Activated T-helper 2 cell treated with anti-CD3 and anti-CD28 coated beads, Interferon-gamma antibody, Interleukin-2, Interleukin-4, amounts not matched to agents 10 μg/mL and 5 μg/mL and 100 μg/mL, durations not matched to agents 14 hours and 24 hours and 36 hours (primary cell): Measurements from ENCODE around the gene EEF1AKMT2. TPM values are rescaled to one million over a fixed set of nuclear protein-coding genes. Genes with fewer than 3 reads are reported as not detected.

Experiments used
- DNase-seq: peaks from one replicate; pipeline ENCODE4 v3.0.0; 2021; ENCODE audit warnings: low spot score
- H3K27ac Mint-ChIP-seq: one replicate; pipeline ENCODE4 v1.8.0; 2021; ENCODE audit warnings: mixed read lengths
- H3K27me3 Mint-ChIP-seq: one replicate; pipeline ENCODE4 v1.8.0; 2021; ENCODE audit warnings: low read depth, mixed read lengths
- H3K36me3 Mint-ChIP-seq: one replicate; pipeline ENCODE4 v1.8.0; 2021; ENCODE audit warnings: low read depth, mixed read lengths
- H3K4me1 Mint-ChIP-seq: one replicate; pipeline ENCODE4 v1.8.0; 2021; ENCODE audit warnings: low read depth, mixed read lengths
- H3K4me3 Mint-ChIP-seq: one replicate; pipeline ENCODE4 v1.8.0; 2021; ENCODE audit warnings: low read depth, mild to moderate bottlenecking, moderate library complexity, mixed read lengths
- H3K9me3 Mint-ChIP-seq: one replicate; pipeline ENCODE4 v1.8.0; 2021; ENCODE audit warnings: mixed read lengths
- intact Hi-C: fragments of 100-400 bp; cut with micrococcal nuclease; formaldehyde crosslinking; loops from one replicate; pipeline ENCODE4 v1.15.1; 2023
- total RNA-seq: library from RNA; stranded (reverse); gene quantifications from 2 replicates; pipeline ENCODE4 v1.2.3, GENCODE V29; 2022

The EEF1AKMT2 gene
- total RNA-seq, 1 donor from 2014 or later, result 20.9 TPM

DNA sequence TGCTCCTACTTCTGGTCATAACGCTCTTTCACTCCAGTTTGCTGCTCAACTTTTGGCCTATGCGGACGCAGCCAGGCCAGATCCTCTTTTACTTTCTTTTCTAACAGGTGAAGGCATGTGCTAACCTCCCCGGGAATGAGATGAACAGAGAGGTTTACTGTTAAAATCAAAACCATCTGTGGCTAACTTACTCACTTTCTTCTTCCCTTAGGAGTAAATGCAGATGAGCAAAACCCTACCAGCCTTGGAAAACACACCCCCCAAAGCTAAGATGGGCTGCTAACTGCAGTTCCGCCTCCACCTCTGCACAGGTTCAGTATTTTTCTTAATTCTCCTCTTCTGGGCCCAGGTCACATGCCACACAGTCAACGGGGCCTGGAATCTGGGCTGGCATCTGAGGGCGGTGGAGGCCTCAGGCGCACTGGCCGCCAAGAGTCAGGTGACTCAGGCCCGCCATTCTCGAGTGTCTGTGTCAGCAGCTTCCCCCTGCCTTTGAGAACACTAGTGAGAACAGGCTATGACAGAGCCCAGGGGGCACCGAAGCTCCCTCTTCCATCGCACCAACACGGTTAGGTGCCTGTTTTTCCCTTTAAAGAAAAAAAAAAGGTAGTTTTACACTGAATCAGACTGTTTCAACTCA is 58.6 kb downstream of the EEF1AKMT2 start:
- Mint-ChIP-seq H3K27me3 (no peaks in the 10 kb centered on the region), H3K4me1 (peaks cover 57% of the 10 kb centered on the region), H3K27ac (peak overlapping the region; percentile 77), H3K9me3 (no peaks in the 10 kb centered on the region), H3K36me3 (peaks cover 43% of the 10 kb centered on the region), H3K4me3 (peak overlapping the region; percentile 34)
- intact Hi-C loops, result loop anchor here (1.0 kb wide), 2 partner anchors 8 to 15 kb away; no protein-coding TSS in a partner anchor
- no peak for DNase-seq

DNA sequence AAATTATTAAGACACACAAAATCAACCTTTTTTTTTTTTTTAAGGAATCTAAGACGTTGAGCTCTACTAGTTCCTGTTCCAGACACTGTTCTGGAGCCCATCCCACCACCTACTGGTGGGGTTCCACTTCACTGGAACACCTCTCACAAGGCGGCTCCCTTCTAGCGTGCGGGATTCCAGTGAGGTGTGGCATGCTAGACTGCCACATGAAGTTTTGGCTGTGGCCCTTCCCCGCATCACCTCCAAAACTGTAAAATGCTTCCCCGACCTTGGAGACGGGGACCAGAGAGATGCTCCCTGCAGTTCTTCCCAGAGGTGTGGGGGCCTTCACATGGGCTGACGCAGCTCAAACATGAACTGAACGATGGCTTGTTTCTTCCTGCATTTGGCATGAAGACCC is 60.1 kb downstream of the EEF1AKMT2 start:
- peaks cover 64% of the 10 kb centered on the region for H3K4me1 Mint-ChIP-seq
- peaks cover 44% of the 10 kb centered on the region for H3K36me3 Mint-ChIP-seq
- DNase-seq, result no peak
- H3K9me3 Mint-ChIP-seq, result no peaks in the 10 kb centered on the region
- H3K27me3 Mint-ChIP-seq, result no peaks in the 10 kb centered on the region
- no peak overlapping the region for H3K4me3 Mint-ChIP-seq
- H3K27ac Mint-ChIP-seq, result no peak overlapping the region
- intact Hi-C loops, result no loop called here

DNA sequence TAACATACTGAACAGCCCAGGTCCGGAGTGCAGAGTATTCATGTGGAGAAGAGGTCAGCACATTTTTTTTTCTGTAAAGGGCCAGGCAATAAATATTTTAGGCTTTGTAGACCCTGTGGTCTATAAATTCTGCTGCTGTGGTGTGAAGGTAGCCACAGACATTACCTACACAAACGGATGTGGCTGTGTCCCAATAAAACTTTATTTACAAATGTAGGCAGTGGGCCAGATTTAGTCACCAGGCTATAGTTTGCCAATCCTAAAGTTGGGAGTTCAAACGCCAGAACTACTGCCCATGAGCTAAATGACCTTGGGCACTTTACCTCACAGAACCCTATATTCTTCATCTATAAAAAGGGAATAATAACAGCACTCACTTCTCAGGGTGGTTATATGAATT is 60.9 kb downstream of the EEF1AKMT2 start:
- no peaks in the 10 kb centered on the region for H3K27me3 Mint-ChIP-seq
- peaks cover 64% of the 10 kb centered on the region for H3K4me1 Mint-ChIP-seq
- no peak overlapping the region for H3K4me3 Mint-ChIP-seq
- intact Hi-C loops, result no loop called here
- no peak overlapping the region for H3K27ac Mint-ChIP-seq
- peaks cover 44% of the 10 kb centered on the region for H3K36me3 Mint-ChIP-seq
- H3K9me3 Mint-ChIP-seq, result no peaks in the 10 kb centered on the region
- no peak for DNase-seq

DNA sequence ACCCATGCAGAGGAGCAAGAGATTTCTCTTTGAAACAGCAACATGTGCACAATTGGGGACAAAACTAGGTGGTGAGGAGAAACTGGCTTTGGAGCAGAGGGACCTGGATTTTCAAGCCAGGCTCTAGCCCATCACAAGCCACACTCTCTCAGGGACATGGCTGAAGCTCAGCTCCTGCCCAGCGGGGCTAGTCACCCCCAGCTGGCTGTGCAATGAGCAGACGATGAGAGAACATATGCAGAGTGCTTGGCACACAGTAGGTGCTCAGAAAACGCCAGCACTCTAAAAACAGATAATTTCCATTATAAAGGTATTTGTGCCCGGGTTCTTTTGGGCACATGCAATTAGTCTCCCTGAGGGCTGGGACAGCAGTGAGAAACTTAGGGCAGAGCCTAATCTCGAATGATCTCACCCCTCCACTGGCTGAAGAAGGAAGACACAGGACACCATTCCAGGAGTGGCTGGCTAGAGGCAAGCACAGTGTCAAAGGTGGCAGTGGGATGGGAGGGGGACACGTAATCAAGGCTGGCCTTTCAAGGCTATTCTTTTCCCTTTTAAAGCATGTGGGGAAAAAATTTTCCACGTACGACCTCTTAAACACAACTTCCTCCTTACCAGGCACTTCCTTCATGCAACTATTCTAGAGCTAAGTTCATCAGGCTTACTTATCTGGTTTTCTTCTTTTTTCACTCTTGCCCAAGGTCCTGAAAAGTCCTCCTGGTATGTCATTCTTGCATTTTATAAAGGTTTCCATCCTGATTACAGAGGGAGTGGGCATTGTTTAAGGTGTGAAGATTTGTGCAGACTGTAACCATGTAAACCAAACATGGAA is 62.6 kb downstream of the EEF1AKMT2 start:
- Mint-ChIP-seq H3K36me3 (peaks cover 44% of the 10 kb centered on the region), H3K9me3 (no peaks in the 10 kb centered on the region), H3K4me3 (peak overlapping the region; percentile 63), H3K27ac (peak overlapping the region; percentile 89), H3K27me3 (no peaks in the 10 kb centered on the region), H3K4me1 (peaks cover 63% of the 10 kb centered on the region)
- DNase-seq, result no peak
- intact Hi-C loops, result loop anchor here (1.0 kb wide), 5 partner anchors 11 to 88 kb away; partner anchors contain the start of gene FAM53B

DNA sequence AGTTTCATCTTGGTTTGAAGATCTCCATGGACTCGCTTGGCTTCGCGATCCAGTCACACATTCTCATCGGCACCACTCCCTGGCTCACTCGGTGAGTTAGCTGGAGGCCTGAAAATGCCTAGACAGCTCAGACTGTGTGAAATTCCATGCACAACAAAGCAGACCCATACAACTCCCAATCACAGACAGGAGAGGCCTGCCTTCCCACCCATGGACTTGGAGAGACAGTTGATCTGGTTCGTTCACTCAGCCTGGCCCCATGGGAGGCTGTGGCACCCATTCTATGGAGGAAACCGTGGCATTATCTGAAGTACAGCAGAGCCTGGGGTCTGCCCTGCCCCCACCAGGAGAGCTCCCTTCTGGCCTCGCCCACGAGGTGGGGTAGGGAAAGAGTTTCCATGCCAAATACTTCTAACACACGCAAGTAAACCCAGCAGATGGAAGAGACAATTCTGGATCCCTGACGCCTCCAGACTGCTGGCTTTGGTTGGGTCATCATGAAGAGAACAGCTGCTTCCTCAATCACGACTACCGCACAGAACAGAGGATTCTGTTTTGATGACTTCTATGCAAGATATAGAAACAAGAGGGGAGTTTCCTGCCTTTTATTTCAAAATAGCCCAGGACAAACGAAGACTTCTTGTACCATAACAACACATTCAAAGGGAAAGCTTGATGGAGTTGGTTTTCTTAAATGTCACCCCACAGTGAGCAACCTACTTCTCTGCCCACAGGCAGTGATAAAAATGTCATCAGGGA is 63.4 kb downstream of the EEF1AKMT2 start:
- DNase-seq, result no peak
- no peaks in the 10 kb centered on the region for H3K27me3 Mint-ChIP-seq
- H3K27ac Mint-ChIP-seq, result peak overlapping the region; percentile 89
- H3K36me3 Mint-ChIP-seq, result peaks cover 44% of the 10 kb centered on the region
- H3K9me3 Mint-ChIP-seq, result no peaks in the 10 kb centered on the region
- no peak overlapping the region for H3K4me3 Mint-ChIP-seq
- peaks cover 64% of the 10 kb centered on the region for H3K4me1 Mint-ChIP-seq
- intact Hi-C loops, result loop anchor here (1.0 kb wide), 5 partner anchors 10 to 87 kb away; partner anchors contain the start of gene FAM53B

DNA sequence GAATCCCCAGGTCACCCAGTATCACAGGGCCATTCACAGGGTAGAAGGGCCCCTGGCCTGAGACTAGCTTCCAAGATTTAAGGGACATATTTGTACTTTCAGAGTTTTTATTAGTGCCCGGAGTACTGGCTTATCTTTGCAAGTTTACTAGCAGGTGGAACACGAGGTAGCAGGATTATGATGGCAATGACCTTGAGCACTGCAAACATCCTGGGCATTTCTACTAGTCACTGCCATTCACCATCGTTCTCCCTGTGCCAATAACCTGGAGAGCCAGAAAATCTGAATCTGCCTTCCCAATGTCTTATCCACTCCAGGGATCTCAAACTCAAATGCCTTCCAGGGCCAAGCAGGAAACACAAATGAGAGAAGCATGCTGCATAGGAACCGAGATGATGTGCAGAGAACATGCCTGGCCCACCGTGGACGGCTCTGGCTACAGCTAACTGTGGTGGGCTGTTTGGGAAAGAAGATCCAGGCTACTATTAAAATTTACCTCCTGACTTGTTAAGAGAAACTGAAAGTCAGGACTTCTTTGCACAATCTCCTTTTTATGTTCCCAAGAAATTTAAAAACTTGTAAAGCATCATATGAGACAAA is 64.2 kb downstream of the EEF1AKMT2 start:
- intact Hi-C loops, result no loop called here
- Mint-ChIP-seq H3K4me3 (no peak overlapping the region), H3K4me1 (peaks cover 64% of the 10 kb centered on the region), H3K36me3 (peaks cover 37% of the 10 kb centered on the region), H3K27me3 (no peaks in the 10 kb centered on the region), H3K9me3 (no peaks in the 10 kb centered on the region), H3K27ac (peak overlapping the region; percentile 21)
- no peak for DNase-seq

DNA sequence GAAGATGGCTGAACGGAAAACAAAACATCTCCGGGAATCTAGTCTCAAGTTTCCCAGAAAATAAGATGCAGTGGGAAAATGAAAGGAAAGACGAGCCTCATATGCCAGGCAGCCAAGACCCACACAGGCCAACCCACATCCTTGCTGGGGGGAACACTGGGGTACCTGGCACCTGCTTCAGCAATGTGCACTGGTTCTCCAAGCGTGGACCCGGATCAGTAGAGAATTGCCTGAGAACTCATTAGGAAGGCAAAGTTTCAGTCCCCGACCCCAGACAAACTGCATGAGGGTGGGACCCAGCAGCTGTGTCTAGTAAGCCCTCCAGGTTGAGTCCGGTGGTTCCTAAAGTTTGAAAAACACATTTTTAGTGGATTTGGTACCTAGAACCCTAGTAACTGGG is 65.9 kb downstream of the EEF1AKMT2 start:
- no peaks in the 10 kb centered on the region for H3K9me3 Mint-ChIP-seq
- no peaks in the 10 kb centered on the region for H3K27me3 Mint-ChIP-seq
- DNase-seq, result no peak
- H3K36me3 Mint-ChIP-seq, result peaks cover 41% of the 10 kb centered on the region
- H3K4me3 Mint-ChIP-seq, result no peak overlapping the region
- no peak overlapping the region for H3K27ac Mint-ChIP-seq
- intact Hi-C loops, result no loop called here
- H3K4me1 Mint-ChIP-seq, result peaks cover 71% of the 10 kb centered on the region

DNA sequence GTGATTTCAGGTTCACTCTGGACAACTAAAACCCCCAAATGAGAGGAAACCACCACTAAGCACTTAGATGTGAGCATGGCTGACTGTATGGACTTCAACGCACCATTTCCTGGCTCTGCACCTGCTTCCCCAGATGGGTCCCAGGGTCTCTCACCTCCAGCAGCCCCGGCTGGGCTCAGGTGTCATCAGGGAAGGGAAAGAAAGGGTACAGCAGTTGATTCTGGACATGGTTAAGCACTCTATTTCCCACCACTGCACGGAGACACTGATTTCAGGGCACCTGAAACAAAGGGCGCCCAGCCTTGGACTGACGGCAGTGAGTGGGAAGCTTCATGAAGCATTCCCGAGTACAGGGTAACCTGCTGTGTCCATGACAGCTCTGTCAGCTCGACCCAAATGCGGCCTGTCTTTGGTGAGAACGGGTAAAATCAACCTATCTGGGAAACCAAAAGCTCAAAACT is 66.5 kb downstream of the EEF1AKMT2 start:
- no peak overlapping the region for H3K27ac Mint-ChIP-seq
- peaks cover 39% of the 10 kb centered on the region for H3K36me3 Mint-ChIP-seq
- peaks cover 70% of the 10 kb centered on the region for H3K4me1 Mint-ChIP-seq
- no peak for DNase-seq
- no peak overlapping the region for H3K4me3 Mint-ChIP-seq
- no peaks in the 10 kb centered on the region for H3K27me3 Mint-ChIP-seq
- intact Hi-C loops, result no loop called here
- H3K9me3 Mint-ChIP-seq, result no peaks in the 10 kb centered on the region

DNA sequence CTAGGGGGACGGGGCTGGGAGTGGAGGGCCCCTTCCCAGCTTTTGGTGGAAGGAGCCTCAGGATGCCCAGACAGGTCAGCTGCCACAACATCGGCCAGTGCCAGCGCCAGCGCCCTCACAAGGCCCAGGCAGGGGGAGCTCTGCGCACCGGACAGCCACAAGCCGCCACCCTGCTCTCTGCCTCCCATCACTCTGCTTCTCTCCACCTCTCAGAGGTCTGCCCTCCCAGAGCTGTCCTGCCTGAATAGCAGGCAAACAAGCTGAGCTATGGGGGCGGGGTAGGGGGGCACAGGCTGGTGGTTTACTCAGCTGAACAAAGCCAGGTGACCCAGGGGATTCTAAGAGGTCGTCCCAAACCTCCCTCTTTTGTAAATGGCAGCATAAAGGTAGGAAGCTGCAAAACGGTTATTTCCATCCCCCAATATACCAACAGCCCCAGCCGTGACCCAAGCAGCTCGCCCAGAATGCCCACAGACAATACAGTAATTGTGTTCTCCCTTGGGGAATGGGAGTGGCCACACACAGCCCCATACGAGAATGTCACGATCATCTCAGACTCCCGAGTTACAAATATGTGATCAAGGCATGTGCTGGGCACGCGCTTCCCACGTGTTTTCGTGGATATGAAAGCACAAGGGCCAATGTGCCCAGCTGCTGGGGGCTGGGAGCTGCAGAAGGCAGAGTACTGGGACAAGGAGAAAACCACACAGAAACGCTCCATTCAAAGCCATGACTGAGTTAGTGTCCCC is 67.2 kb downstream of the EEF1AKMT2 start:
- Mint-ChIP-seq H3K36me3 (peaks cover 34% of the 10 kb centered on the region), H3K27me3 (no peaks in the 10 kb centered on the region), H3K9me3 (no peaks in the 10 kb centered on the region), H3K27ac (peak overlapping the region; percentile 91), H3K4me3 (no peak overlapping the region), H3K4me1 (peaks cover 67% of the 10 kb centered on the region)
- intact Hi-C loops, result no loop called here
- no peak for DNase-seq

DNA sequence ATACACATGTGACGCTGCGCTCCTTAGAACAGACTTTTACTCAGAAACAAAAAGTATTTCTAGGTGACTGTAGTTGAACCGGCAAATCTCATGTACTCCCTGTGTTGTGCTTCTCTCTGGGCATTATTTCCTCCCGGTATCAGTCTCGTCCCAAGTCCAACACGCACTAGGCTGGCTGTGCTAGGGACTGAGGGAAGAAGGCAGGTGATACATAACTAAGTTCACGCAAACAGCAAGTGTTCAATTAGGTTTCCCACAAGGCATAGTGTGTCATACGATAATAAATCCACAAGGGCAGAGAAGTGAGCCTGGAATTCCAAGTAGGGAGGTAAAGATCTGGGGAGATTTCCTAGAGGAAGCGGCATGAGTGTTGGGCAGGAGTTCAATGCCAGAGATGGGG is 67.9 kb downstream of the EEF1AKMT2 start:
- peak overlapping the region; percentile 91 for H3K27ac Mint-ChIP-seq
- H3K9me3 Mint-ChIP-seq, result no peaks in the 10 kb centered on the region
- DNase-seq, result no peak
- H3K27me3 Mint-ChIP-seq, result no peaks in the 10 kb centered on the region
- no peak overlapping the region for H3K4me3 Mint-ChIP-seq
- H3K4me1 Mint-ChIP-seq, result peaks cover 67% of the 10 kb centered on the region
- intact Hi-C loops, result loop anchor here (1.0 kb wide), 2 partner anchors 22 to 35 kb away; no protein-coding TSS in a partner anchor
- peaks cover 38% of the 10 kb centered on the region for H3K36me3 Mint-ChIP-seq

DNA sequence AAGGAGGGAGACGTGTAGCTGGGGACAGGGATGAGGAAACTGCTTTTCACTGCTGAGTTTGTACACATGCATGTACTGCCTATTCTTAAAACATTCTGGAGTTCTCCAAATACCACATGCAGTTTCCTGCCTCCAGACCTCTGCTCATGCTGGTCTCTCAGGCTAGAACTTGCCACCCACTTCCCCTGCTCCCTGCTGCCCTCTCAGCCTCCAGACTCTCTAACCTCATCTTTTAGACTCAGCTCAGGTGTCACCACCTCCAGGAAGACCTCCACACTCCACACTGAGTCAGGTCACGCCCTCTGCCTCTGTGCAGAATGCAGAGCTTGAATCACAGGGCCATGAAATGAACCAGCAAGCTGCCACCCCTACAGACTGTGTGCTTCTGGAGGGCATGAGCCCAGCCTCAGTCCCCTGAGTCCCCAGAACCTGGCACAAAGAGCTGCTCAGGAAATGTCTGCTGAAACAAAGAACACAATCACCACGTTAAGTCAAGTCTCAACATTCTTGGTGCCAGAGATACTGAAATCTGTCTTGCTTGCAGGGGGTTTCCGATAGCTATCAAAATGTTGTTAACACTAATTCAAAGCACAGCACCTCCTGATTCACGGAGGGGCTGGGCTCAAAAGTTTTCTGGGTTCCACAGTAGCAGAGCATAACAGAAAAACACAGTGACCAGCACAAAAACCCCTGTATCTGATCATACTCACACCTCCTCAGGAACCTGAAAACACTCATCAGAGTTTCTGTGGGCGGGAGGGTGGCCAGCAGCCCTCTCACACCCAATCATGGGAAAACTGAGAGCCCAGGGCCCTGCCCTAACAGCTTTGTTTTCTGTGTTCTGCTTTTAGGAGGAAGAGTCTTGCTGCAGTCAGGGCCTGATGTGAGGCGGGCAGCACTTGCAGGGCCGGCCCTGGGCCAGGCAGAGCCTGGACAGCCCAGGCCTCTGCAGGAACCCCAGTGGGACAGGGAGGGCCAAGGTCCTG is 68.6 kb downstream of the EEF1AKMT2 start:
- DNase-seq, result peak; percentile 35
- Mint-ChIP-seq H3K4me3 (peak overlapping the region; percentile 40), H3K9me3 (no peaks in the 10 kb centered on the region), H3K36me3 (peaks cover 31% of the 10 kb centered on the region), H3K4me1 (peaks cover 67% of the 10 kb centered on the region), H3K27ac (peak overlapping the region; percentile 91), H3K27me3 (no peaks in the 10 kb centered on the region)
- intact Hi-C loops, result loop anchor here (1.0 kb wide), 2 partner anchors 21 to 34 kb away; no protein-coding TSS in a partner anchor
